ENCODE measurements around the gene CARD6.

- no peak for TF ChIP-seq CTCF (IDR thresholded peaks at IDR 0.05; ENCODE audit: poor library complexity)
- no peak for TF ChIP-seq EZH2 (IDR thresholded peaks at IDR 0.05; ENCODE audit: borderline replicate concordance)
Measured at GRCh38 chr5:40866844-40867243, 25.7 kb downstream of the CARD6 start.

Measured in hepatocyte (in vitro differentiated cells).